Sigmoid colon (tissue), 4 donors: ENCODE measurements around the gene ADRA2B.

Source experiments
- CTCF ChIP-seq, 4 experiments: fragments of 450-650 bp in 3 of 4; fragments of 200-600 bp in 1 of 4; IDR thresholded peaks; one replicate each; pipeline ENCODE4 v1.5.1; 2016 to 2019; ENCODE audit warnings: antibody characterized with exemption in 4 of 4, mild to moderate bottlenecking in 3 of 4, moderate library complexity in 2 of 4
- EP300 ChIP-seq, 4 donors: sonication (generic); formaldehyde crosslinking; IDR thresholded peaks; one replicate each; pipeline ENCODE4 v1.6.1; 2017; ENCODE audit warnings: antibody characterized with exemption in 4 of 4
- POLR2A ChIP-seq, 2 donors: fragments of 450-650 bp; IDR thresholded peaks; one replicate each; pipeline ENCODE4 v1.6.1; 2016; ENCODE audit warnings: antibody characterized with exemption in 2 of 2, mild to moderate bottlenecking in 2 of 2, moderate library complexity in 2 of 2
- POLR2AphosphoS5 ChIP-seq, 4 donors: sonication (generic); formaldehyde crosslinking; IDR thresholded peaks; one replicate each; pipeline ENCODE4 v1.6.1; 2017; ENCODE audit warnings: antibody characterized with exemption in 4 of 4

- TF ChIP-seq POLR2AphosphoS5 (IDR thresholded peaks at IDR 0.05) (no peak), CTCF (IDR thresholded peaks at IDR 0.05) (no peak), EP300 (IDR thresholded peaks at IDR 0.05) (no peak), POLR2A (IDR thresholded peaks at IDR 0.05) (no peak)
These were observed 34.6 kb upstream of the ADRA2B start for GRCh38 chr2:96150791-96151594.
